ENCODE data around the gene GDAP1L1.

GRCh38 chr20:44314870-44315269 lies 67.8 kb downstream of the GDAP1L1 start:
- no peak for TF ChIP-seq POLR2A (IDR thresholded peaks at IDR 0.05; ENCODE audit: low read length)
- TF ChIP-seq GATA1 (IDR thresholded peaks at IDR 0.05; ENCODE audit: low read depth, low read length): no peak

All from erythroblast (primary cell).